GM21381 (cell line): ENCODE measurements around the gene GIPC1.
"Not testable (repeated sequence)": the region's sequence is repeated elsewhere in the genome, so short reads cannot be mapped to it uniquely, and the experiment has no call there.

ENCODE experiments used
- ATAC-seq: cut with Tn5 transposase; IDR thresholded peaks from one replicate; pipeline ENCODE4 v1.9.1; 2021; ENCODE audit warnings: mild to moderate bottlenecking, moderate library complexity; ENCODE audit not compliant: unreplicated experiment

Gene GIPC1, protein sequence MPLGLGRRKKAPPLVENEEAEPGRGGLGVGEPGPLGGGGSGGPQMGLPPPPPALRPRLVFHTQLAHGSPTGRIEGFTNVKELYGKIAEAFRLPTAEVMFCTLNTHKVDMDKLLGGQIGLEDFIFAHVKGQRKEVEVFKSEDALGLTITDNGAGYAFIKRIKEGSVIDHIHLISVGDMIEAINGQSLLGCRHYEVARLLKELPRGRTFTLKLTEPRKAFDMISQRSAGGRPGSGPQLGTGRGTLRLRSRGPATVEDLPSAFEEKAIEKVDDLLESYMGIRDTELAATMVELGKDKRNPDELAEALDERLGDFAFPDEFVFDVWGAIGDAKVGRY

GRCh38 chr19:14496029-14496833, at the start of gene GIPC1:
Gene GIPC1 (minus strand): TSS chr19:14496127. CDS start chr19:14482976, 13,151 bp downstream.
- ATAC-seq: peak; percentile 62

DNA sequence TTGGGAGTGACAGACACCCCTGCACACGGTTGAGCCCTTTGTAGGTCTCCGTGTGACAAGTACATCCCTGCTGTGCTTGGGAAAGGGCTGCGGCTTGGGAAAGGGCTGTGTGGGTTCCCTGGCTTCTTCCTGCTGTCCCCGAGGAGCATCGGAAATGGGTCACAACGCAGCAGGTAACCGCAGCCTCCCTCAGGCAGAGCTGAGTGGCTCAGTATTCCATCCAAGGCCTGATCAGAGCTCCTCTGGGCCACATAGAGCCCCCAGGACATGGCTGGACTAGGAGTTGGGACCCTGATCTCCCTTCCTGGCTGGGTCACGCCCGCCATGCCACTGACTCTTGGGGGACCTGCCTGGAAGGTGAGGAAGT, 49.8 kb upstream of the GIPC1 start:
- ATAC-seq: no peak

- no peak for ATAC-seq
Measured at GRCh38 chr19:14544977-14545715, 49.2 kb upstream of the GIPC1 start.

DNA sequence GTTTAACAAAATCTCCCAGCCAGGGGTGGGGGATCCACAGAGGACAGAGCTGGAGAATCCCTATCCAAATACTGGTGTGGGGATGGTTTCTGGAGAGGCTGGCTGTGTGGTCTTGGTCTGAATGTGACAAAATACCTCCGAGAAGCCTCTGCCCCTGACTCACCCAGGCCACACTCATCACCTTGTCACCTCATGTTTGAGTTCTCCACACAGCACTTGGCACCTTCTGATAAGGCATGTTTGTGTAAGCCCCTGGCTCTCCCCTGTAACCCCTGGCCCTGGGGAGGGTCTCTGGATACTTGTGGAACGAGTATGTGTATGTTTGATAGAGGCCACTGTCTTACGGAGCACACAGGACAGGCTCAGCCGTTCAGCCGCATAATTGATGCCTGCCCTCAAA, 48.1 kb upstream of the GIPC1 start:
- no peak for ATAC-seq

- no peak for ATAC-seq
Measured at GRCh38 chr19:14542711-14543328, 46.9 kb upstream of the GIPC1 start.

- not testable (repeated sequence) for ATAC-seq
Measured at GRCh38 chr19:14541979-14542378, 46.1 kb upstream of the GIPC1 start.

DNA sequence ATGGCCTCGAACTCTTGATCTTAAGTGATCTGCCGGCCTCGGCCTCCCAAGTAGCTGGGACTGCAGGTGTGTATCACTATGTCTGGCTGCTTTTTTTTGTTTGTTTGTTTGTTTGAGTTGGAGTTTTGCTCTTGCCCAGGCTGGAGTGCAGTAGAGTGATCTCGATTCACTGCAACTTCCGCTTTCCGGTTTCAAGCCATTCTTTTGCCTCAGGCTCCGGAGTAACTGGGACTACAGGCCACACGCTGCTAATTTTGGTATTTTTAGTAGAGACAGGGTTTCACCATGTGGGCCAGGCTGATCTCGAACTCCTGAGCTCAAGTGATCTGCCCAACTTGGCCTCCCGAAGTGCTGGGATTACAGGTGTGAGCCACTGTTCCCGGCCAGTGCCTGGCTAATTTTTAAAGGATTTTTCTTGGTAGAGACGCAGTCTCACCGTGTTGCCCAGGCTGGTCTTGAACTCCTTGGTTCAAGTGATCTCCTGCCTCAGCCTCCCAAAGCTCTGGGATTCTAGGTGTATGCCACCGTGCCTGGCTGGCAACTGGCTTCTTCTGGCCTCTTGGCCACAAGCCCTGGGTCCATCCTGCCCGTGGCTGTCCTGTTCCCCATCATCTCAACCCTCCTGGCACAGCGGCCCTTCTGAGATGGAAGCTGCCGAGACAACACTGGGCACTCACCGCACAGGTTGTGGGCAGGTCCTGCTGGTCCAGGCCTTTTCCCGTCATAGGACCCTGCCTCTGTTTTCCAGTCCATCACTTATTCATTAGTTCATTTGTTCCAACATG, 45.0 kb upstream of the GIPC1 start:
- no peak for ATAC-seq

DNA sequence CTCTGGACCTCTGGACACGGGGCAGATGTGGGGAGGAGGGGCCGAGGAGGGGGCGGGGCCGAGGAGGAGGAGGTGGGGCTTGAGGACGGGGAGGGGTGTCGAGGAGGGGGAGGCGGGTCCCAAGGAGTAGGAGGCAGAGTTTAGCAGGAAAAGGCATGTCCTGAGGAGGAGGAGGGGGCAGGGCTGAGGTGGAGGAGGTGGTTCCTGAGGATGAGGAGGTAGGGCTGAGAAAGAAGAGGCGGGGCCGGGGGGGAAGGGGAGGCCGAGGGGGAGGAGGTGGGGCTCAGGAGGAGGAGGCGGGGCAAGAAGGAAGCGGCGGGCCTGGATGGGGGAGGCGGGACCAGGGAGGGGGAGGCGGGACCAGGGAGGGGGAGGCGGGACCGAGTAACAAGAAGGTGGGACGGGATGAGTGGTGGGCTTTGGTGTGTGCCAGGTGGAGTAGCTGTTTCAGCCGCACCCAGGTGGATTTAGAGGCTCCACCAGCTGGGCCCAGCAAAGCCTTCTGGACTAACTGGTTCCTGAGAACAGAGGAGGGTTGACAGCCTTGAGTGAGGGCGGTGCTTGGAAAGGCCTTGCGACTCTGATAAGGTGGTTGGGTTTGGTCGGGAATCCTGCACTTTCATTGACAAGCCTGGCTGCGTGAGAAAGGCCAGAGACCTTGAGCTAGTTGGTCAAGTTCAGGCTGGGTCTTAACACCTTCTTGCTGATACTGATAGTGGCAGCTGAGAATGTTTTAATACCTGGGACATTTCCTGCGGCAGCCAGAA, 41.2 kb upstream of the GIPC1 start:
- ATAC-seq: no peak

DNA sequence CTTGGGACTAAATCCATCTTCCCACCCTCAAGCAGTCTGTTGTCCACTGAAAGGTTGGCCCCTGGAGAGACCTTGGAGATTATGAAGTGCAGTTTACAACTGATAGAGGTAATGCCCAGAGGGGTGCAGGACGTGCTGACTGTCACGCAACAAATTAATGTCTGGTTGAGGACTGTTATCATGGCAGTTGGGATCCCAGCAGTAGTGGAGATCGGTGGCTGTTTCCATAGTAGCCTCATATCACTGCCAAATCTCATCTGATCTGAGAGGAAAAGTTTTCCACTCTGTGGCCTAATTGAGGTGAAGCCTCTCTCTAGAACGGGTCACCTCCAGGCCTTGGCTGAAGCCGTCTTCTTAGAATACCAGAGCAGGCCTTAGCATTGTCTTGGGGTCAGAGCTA, 37.5 kb upstream of the GIPC1 start:
- ATAC-seq: no peak

DNA sequence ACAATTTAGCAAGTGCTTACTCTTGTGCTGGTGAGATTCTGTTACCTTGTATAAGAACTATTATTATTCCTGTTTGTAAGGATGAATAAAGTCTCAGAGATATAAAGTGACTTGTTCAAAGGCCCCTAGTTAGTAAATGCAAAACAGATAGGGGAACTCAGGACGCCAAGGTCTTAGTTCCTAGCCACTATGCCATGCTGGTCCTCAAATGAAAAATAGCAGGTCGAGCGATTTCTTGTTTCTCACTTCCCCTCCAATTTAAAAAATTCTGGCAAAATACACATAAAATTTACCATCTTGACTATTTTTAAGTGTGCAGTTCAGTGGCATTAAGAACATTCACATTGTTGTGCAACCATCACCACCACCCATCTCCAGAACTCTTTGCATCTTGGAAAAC, 34.6 kb upstream of the GIPC1 start:
- ATAC-seq: no peak

DNA sequence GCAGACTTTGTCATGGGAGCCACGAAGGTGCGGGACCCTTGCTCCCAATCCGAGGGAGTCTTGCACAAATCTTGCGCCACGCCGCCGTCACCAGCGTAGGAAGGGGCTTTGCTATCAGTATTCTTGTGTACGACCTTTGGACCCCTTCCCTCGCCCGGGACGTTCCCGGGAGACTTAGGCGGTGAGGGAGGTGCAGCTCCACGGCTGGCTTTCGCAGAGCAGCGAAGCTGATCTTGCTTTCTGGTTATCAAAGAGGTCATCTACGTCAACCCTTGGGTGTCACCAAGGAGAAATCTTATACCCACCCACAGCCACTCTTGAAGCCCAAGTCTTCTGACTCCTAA, 34.0 kb upstream of the GIPC1 start:
- ATAC-seq: no peak

GRCh38 chr19:14529254-14530004, 33.5 kb upstream of the GIPC1 start, which contains the start of gene TECR:
Gene TECR (plus strand): TSS chr19:14529594. CDS start chr19:14529697, 103 bp downstream.
- peak; percentile 91 for ATAC-seq

- no peak for ATAC-seq
Measured at GRCh38 chr19:14528419-14529253, 32.7 kb upstream of the GIPC1 start.

GRCh38 chr19:14526423-14526822, 30.5 kb upstream of the GIPC1 start:
- ATAC-seq: no peak

DNA sequence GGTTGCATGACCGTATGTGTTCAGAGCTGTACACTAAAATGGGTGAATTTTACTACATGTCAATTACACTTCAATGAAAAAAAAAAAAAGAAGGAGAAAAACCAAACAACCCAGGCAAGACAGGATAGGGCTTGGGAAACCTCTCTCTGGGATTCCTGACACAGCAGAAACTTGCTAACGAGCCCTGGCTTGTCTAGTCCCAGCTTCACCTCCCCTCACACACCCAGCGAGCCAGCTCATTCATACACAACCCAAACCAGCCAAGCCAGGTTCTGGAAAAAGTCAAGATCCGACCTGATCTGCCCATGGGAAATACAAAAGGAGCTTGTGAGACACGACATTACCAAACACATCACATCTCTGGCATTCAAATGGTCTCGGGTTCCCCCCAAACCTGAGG, 29.8 kb upstream of the GIPC1 start:
- no peak for ATAC-seq

DNA sequence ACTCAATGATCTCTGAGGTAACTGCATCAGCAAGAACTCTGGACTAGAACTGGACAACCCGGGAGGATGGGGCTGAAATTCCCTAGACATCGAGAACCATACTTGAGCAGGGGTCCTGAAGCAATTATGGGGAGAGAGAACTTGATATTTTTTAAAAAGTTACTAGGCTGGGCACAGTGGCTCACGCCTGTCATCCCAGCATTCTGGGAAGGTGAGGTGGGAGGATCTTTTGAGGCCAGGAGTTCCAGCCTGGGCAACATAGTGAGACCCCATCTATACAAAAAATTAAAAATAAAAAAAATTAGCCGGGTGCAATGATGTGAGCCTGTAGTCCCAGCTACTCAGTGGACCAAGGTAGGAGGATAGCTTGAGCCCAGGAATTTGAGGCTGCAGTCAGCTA, 24.6 kb upstream of the GIPC1 start:
- no peak for ATAC-seq

GRCh38 chr19:14519860-14520407, 24.0 kb upstream of the GIPC1 start:
- ATAC-seq: no peak
